Heart left ventricle (tissue), 13 donors: ENCODE data around the gene FLRT1.

Experiments used
- CTCF ChIP-seq, 12 donors: fragments of 200-600 bp; sonication (generic) in 4 of 12; IDR thresholded peaks; one replicate each; pipeline versions ENCODE4 v1.5.0 to v1.8.0; 2018 to 2022; ENCODE audit warnings: antibody characterized with exemption in 12 of 12, mild to moderate bottlenecking in 5 of 12
- POLR2A ChIP-seq, 2 donors: fragments of 450-650 bp; IDR thresholded peaks; one replicate each; pipeline ENCODE4 v1.6.1; 2017; ENCODE audit warnings: antibody characterized with exemption in 2 of 2, mild to moderate bottlenecking in 2 of 2, moderate library complexity in 2 of 2
- donor health status: ischemic (EF 13 %, LVEDD 7.1; RV severe dilation, severe dysfunction).
- donor health status: DM: no; HTN: yes; CAD: no.
- donor health status: DM: no; HTN: no; CAD: no.
- donor health status: ischemic (EF 25% LVEDD 6.9; RV normal size, moderate dysfunction).
- donor health status: ischemic (EF 25% LVEDD 5.7; RV mildly dilated, moderate dysfunction).
- donor health status: ischemic (EF 35%, LVEDD 5.7; RV mildly dilated, moderate dysfunction).
- donor health status: nonischemic (EF 11% LVEDD 7.7; RV severe dilation, severe dysfunction).
- donor health status: DM: yes; HTN: yes; CAD: no.
- donor health status: PGD.
- donor health status: ischemic (EF 29% LVEDD 5.4; RV normal size, mild dysfunction).
- donor health status: nonischemic (EF 23%, LVEDD 6.1; RV moderate dilation, normal function).

GRCh38 chr11:64074239-64074638, 38.5 kb downstream of the FLRT1 start:
- TF ChIP-seq POLR2A (IDR thresholded peaks at IDR 0.05), result no peak
- no peak for TF ChIP-seq CTCF (IDR thresholded peaks at IDR 0.05)
